HG03442 (cell line): Measurements from ENCODE around the gene TPM1.

Experiments used
- ATAC-seq: cut with Tn5 transposase; IDR thresholded peaks from one replicate; pipeline ENCODE4 v1.9.1; 2021; ENCODE audit warnings: mild to moderate bottlenecking, moderate library complexity; ENCODE audit not compliant: unreplicated experiment

The TPM1 gene

DNA sequence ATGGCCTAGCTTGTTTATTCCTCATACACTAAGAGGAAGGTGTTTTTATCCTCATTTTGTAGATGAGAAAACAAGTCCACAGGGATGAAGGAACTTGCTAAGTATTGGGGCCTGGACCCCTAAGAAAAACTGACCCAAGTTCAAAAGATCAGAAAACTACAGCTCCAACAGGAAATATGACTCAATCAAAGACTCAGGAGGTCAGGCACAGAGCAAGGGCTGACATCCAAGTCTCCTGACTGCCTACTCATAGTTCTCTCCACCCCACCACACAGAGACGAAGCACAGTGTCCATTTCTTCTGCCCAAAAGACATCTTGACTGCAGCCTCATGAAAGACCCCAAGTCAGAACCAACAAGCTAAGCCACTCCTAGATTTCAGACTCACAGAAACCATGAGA, 26.9 kb upstream of the TPM1 start:
- no peak for ATAC-seq

GRCh38 chr15:63016234-63016633, 26.3 kb upstream of the TPM1 start:
- ATAC-seq = no peak

- no peak for ATAC-seq
Measured at GRCh38 chr15:63018639-63019038, 23.9 kb upstream of the TPM1 start.

DNA sequence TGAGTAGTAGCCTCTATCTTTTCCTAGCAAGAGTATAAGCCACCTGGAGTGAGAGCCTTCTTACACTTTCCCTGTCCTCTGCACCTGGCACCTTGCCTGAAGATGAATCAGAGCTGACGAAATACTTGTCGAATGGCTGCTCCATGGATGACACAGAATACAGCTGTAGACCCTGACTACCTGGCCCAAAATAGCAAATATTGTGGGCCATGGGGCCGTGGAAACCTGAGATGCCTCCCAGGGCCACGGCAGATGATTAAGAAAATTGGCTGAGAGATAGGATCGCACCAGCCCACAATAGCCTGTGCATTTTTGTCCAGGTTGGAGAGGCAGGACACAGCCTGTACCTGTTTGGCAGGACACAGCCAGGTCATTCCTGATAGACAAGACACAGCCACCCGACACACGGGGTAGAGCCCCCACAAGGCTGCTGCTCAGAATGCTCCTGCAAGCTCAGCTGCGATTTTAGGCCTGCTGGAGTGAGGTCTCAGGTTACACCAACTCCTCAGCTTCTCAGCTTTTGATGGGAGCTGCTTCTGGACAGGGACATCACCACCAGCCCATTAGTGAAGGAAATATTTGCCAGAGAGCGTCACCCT, 22.9 kb upstream of the TPM1 start:
- ATAC-seq = no peak

GRCh38 chr15:63020128-63020527, 22.4 kb upstream of the TPM1 start:
- no peak for ATAC-seq

DNA sequence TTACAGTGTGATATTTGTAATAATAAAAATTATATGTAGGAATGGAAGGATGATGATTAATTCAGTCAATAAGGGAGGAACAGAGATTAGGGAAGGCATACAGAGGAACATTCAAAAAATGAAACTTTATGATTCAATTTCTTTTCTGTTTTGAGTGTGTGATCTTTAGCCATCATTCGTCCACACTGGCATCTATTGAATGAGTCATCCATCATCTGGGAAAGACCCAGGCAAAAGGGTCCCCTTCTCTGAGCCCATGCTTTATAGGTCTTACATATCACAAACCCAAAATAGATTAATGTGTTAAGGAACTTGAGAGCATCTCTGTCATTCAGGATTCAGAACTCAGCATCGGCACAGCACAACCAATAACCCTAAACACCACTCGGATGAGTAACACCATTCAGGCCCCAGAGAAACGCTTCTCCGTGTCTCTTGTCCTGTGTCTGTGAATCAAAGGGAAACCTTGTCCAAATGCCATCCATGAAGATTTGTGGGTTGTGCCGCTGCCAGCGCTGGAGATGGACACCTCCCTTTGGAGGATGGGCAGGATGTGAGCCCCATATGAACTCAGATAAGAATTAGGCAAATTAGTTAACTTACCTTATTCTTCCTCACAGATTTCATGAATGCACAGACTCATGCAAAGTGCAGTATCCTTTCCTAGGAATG, 21.7 kb upstream of the TPM1 start:
- ATAC-seq = no peak

DNA sequence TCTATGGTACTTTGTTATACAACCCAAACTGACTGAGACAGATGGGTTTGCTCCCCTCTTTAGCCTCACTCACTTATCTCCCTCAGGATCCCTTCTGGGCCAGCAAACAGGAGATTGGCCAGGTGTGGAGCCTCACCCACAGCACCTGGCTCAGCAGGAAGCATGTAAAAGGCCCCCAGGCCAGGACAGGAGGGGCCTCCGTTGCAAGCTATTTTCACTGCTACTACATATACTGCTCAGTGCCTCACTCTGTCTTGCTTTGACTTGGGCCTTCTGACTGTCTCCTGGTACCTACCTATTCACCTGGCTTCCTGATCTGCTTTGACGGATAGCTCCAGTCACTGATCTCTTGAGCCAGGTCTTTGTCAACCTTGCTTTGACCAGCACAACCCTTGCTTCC, 20.4 kb upstream of the TPM1 start:
- no peak for ATAC-seq

DNA sequence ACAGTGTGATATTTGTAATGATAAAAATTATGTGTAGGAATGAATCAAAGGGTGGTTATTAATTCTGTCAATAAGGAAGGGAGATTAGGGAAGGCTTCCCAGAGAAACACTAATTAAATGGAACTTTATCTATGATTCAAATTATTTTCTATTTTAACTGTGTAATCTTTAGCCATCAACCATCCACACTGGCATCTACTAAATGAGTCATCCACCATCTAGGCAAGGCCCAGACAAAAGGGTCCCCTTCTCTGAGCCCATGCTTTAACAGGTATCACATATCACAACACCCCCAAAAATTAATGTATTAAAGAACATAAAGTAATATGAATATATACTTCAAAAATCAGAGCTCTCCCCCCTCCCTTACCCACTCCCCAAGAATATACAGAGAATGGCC, 19.9 kb upstream of the TPM1 start:
- no peak for ATAC-seq

GRCh38 chr15:63023351-63023945, 19.1 kb upstream of the TPM1 start:
- no peak for ATAC-seq

GRCh38 chr15:63025460-63025859, 17.1 kb upstream of the TPM1 start:
- ATAC-seq = no peak

GRCh38 chr15:63027646-63028045, 14.9 kb upstream of the TPM1 start:
- no peak for ATAC-seq

- ATAC-seq = no peak
Measured at GRCh38 chr15:63028442-63029110, 14.0 kb upstream of the TPM1 start.

- no peak for ATAC-seq
Measured at GRCh38 chr15:63029676-63030075, 12.9 kb upstream of the TPM1 start.

- no peak for ATAC-seq
Measured at GRCh38 chr15:63030101-63030551, 12.4 kb upstream of the TPM1 start.

- ATAC-seq = no peak
Measured at GRCh38 chr15:63034578-63034977, 8.0 kb upstream of the TPM1 start.

- no peak for ATAC-seq
Measured at GRCh38 chr15:63035253-63035652, 7.3 kb upstream of the TPM1 start.

DNA sequence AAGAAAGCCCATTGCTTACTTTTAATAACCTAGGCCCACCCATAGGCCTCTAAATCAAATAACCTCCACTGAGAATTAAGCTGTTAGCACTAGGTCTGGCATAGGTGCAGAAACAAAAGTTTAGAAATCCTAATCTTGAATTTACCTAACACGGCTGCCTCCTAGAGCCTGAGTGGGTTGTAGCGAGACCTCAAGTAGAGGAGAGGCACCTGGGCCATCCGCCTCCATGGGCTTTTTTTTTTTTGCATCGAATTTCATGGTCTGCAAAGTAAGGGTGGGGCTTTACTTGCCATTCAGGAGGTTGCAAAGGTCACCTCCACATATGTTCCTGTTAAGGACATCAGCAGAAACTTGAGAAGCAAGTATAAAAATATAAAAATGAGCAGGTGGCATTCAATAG, 6.6 kb upstream of the TPM1 start:
- ATAC-seq = no peak

DNA sequence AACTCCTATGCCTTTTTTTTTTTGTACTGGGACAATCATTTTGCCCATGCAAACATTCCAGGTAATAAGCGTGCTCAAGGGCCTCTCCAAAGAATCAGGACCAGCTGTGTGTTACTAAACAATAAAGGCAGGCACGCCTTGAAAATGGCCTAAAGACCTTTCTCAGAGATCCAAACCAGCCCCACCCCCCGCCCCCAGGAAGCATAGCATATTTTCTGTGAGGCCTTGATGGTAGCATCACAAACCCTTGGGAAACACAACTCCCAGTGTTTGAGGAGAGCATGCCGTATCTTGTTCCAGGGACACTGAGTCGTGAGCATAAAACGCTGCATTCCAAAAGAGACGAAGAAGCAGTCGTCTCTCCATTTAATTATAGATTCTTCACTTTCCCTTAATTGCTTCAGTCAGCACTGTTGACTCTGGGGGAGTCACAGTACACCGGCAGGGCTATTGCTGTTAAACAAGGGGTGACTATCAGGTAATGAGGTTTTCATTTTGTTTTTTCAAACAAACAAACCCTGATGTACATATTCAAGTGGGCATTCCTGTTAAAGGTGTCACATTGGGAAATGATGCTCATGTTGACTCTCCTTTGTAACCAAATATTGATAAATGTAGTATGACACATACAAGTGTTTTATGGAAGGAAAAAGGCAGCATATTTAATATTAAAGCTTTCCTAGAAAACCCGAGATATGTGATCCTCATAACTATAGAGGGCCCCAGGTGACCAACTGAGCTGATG, 4.4 kb upstream of the TPM1 start:
- ATAC-seq = no peak

GRCh38 chr15:63038926-63039673, 3.4 kb upstream of the TPM1 start:
- ATAC-seq = no peak

GRCh38 chr15:63039811-63040210, 2.7 kb upstream of the TPM1 start:
- no peak for ATAC-seq

- no peak for ATAC-seq
Measured at GRCh38 chr15:63040509-63040908, 2.0 kb upstream of the TPM1 start.
